Measurements from ENCODE around the gene APBA1.

Gene APBA1

DNA sequence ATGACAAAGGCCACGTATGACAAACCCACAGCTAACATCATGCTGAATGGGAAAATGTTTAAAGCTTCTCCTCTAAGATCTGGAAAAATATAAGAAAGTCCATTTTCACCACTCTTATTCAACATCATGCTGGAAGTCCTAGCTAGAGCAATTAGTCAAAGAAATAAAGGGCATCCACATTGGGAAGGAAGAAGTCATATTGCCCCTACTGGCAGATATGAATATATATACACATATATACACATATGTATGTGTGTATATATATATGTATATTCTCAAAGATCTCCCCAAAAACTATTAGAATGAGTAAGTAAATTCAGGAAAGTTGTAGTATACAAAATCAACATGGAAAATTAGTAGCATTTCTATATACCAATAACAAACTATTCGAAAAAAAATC is 17.1 kb downstream of the APBA1 start:
- no peak for DNase-seq

DNA sequence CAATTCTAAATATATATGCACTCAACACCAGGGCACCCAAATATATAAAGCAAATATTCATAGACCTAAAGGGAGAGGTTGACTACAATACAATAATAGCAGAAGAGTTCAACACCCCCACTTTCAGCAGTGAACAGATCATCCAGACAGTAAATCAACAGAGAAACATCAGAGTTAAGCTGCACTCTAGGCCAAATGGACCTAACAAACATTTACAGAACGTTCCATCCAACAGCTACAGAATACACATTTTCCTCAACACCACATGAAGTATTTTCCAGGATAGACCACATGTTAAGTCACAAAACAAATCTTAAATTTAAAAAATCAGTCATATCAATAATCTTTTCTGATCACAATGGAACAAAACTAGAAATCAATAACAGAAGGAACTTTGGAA is 18.9 kb downstream of the APBA1 start:
- no peak for DNase-seq

DNA sequence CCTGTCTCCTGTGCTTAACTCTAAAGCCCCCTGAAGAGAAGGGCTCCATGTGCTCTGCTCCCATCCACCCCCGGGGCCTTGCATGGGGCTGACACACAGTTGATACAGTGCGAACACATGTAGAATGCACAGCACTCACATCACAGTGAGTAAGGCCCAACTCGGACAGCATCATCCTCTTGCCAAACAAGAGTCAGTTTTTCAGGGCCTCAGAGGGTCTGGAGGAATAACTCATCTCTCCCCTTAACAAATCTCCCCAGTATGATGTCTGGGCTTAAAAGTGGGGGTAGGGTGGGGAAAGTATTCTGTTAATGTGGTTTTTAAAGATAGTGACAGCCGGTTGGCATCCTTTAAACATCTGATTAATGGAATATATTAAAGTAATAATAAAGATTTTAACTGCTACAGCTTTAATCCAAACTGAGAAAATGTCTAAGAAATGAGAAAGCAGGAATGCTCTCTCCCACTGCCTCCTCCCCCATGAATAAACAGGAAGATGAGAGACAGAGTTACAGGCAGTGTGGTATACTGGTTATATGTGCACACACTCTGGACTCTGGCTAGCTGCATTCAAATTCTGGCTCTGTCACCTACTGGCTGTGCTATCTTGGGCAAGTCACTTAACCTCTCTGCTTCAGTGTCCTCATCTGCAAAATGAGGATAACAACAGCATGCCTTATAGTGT is 22.5 kb downstream of the APBA1 start:
- no peak for DNase-seq

DNA sequence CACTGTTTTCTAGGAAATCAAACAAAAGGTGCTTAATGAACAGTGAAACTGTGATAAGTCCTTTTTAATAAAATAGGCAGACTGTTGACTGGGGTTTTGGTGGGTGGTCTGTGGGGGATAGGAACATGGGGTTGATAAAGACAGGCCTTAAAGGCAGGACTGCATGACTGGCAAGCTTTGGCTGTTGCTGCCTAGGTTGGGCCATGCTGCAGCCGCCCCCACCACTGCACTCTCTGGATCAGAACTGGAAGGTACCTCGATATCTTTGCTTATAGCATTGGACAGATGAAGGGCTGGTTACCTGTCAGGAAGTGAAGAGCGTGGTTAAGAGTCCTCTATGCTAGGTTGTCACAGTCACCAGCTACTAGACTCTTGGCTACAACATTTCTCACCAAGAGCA is 24.4 kb downstream of the APBA1 start:
- DNase-seq = no peak

DNA sequence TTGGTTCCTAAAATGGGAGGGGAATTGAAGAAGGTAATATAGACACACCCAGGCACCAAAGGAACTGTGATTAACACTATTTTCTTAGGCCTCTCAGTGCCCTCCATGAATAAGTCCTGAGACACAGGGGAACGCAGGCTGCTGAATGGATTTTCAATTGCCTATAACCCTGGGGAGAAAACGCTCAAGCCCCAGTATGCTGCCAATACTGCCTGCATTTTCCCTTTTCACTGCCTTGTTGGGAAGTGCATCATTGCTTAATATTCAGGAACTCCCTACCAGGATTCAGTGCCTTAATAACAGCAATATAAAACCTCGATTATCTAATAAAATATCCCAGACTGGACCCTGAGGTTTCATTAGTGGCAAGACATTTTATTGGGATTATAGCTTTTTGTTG is 25.4 kb downstream of the APBA1 start:
- no peak for DNase-seq

GRCh38 chr9:69645488-69645887 is 26.7 kb downstream of the APBA1 start:
- peak in 1 of 2 experiments; percentile 28 for DNase-seq

GRCh38 chr9:69643098-69643497 is 29.1 kb downstream of the APBA1 start:
- no peak for DNase-seq

DNA sequence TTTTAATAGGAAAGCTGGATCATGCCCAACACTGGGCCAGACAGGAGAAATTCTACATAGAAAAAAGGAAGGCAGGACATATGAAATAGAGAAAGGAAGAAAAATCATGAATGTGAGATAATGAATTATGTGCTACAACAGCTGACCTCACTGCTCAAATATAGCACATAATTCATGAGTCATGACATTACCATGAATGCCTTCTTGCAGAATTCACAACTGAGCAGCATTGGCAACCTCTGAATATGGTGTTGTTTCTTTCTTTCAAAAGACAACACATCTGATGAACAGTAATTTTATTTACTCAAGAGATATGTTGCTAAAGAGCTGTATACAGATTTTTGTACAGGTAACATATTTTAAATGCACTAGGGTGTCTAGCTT is 34.4 kb downstream of the APBA1 start:
- DNase-seq = no peak

DNA sequence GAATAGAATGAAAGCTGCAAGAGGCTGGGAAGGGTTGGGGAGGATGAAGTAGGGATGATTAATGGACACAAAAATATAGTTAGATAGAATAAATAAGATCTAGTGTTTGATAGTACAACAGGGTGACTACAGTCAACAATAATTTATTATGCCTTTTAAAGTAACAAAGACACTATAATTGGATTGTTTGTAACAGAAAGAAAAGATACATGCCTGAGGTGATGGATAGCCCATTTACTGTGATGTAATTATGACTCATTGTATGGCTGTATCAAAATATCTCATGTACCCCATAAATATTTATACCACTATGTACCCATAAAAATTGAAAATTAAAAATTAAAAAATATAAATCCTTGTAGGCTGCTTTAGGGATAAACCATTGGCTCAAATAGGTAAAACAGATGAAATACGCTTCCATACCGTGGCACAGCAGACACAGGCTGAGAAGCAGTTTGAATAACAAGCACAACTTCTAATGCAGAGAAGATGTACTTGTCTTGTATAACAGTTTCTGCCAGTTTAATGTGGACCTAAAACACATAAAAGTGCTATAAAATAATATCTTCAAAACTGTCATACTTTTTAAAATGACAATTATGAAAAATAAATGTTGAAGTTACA is 34.9 kb downstream of the APBA1 start:
- DNase-seq = no peak

DNA sequence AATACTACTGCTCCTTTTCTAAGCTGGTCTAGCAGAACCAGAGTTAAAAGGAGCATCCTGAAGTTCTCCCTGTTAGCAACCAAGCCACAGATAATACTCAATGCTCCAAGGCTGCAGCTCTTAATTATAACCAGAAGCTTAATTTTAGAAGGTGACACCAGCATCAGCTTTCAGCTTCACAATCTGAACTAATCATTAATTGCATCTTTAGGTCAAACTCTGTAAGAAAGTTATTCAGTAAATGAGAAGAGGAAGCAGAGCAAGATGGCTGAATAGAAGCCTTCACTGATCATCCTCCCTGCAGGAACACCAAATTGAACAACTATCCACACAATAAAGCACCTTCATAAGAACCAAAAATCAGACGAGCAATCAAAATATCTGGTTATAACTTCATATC is 38.5 kb downstream of the APBA1 start:
- DNase-seq = no peak

DNA sequence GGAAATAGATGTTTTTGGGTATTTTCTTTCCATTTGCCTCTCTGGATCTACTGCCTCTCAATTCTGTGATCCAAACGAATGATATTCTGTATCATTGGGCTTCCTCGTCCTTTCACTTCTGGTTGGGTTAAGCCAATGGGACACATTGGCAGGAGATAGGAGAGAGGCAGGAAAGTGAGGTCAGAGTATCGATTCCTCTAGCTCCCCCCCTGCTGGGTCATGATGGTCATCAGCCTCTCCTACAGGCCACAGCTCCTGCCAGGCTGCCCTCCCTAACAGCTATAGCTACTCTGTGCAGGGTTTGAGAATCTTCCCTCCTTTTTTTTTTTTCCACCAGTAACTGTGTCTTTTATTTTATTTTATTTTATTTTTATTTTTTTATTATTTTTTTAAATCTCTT is 39.4 kb downstream of the APBA1 start:
- no peak for DNase-seq

- no peak for DNase-seq
Observed at GRCh38 chr9:69627281-69627680, 44.9 kb downstream of the APBA1 start.

DNA sequence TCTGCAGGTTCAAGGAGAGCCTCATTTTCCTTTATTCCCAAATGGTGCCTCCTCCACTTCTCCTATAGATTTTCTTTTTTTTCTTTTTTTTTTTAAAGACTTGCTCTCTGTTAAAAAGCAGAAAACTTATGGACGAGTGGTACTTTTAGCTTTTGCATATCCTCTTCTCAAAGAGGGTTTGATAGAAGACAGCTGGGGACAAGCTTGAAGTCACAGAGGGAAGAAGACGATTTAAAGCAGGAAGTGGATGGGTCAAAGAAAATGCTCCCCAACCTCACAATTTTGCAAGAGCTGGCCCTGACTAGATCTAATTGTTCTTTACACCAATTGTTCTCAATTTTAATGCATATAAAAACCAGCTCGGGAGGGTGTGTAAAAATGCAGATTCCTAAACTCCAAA is 48.9 kb downstream of the APBA1 start:
- no peak for DNase-seq

DNA sequence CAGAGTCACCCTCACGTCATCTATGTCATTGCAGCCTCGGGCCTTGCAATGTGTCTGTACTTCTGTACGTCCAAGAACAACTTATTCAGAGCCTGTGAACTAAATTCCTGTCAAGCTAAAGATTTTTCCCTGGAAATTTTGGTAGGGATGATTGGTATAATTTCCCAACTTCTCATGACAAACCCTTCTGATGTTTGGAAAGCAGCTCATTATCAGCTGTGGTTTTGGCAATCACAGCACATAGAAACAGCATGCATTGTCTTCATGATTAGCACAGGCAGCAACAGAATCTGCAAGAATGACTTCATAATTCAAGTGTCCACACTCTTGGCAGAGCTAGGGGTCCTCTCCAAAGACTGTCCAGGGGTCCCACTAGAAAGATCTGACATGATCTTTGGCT is 49.5 kb downstream of the APBA1 start:
- no peak for DNase-seq

- DNase-seq = no peak
Observed at GRCh38 chr9:69621730-69622460, 50.3 kb downstream of the APBA1 start.

- peak in 1 of 2 experiments; percentile 27 for DNase-seq
Observed at GRCh38 chr9:69620731-69621130, 51.4 kb downstream of the APBA1 start.

GRCh38 chr9:69619233-69619632 is 52.9 kb downstream of the APBA1 start:
- no peak for DNase-seq

- no peak for DNase-seq
Observed at GRCh38 chr9:69617006-69617405, 55.2 kb downstream of the APBA1 start.

DNA sequence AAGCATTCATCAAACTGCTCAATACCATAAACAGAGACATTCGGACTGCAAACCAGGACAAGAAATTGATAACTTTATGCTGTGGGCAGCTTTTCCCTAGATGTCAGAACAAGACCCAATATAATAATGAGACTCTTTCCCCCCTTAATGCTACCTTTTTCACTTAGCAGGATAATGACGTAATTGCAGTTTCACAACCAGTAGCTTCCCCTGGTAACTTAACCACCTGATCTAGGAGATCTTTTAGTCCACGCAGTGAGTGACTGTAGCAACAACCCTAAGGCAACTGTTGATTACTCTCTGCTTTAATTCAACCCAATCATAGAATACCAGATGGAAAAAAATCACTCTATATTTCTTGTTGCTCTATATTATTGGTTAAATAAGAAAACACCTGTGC is 56.3 kb downstream of the APBA1 start:
- DNase-seq = no peak

GRCh38 chr9:69611221-69611620 is 61.0 kb downstream of the APBA1 start:
- no peak for DNase-seq

- no peak for DNase-seq
Observed at GRCh38 chr9:69609156-69609555, 63.0 kb downstream of the APBA1 start.

DNA sequence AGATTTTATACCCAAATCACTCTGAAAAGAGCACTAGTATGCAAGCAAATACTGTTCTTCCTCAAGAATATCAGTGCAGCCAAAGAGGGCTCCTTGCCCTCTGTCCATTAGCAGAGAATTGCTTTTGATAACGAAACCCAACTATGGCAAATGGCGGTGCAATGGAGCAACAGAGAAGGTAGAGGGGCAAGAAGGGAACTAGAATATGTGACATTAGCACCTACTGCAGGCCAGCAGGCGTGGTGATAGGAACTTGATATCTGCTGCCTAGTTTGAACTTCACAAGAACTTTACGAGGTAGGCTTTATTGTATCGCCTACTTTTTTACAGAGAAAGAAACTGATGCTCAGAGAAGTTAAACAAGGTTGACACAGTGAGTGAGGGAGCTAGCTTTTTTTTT is 66.1 kb downstream of the APBA1 start:
- no peak for DNase-seq

- no peak for DNase-seq
Observed at GRCh38 chr9:69605406-69605805, 66.8 kb downstream of the APBA1 start.

DNA sequence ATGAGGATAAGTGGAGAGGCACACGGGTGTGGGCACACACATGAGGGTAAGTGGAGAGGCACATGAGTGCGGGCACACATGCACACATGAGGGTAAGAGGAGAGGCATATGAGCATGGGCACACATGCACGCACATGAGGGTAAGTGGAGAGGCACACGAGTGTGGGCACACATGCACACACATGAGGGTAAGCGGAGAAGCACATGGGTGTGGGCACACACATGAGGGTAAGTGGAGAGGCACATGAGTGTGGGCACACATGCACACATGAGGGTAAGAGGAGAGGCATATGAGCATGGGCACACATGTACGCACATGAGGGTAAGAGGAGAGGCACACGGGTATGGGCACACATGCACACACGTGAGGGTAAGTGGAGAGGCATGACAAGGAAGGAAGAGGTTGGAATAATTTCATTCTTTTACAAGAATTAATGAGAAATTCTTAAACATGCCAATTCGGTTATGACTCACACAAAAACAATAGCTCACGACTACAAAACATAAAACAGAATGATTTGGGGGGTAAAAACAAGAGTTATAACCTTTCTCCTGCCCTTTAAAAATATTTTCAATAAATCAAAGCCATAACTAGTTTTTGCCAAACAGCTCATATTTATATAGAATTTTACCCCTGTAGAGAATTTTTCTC is 67.5 kb downstream of the APBA1 start:
- DNase-seq = no peak

All from cerebellar nuclear complex (tissue), 1 donor.